ENCODE results near the gene CCNI.

GRCh38 chr4:77007358-77008230 lies 68.2 kb downstream of the CCNI start:
- TF ChIP-seq CTCF (IDR thresholded peaks at IDR 0.05): no peak
- no peak for TF ChIP-seq POLR2A (IDR thresholded peaks at IDR 0.05)
